GM12891 (cell line): ENCODE results near the gene DDA1.

ENCODE experiments used
- POLR2A ChIP-seq: IDR thresholded peaks from 2 replicates; pipeline ENCODE4 v1.6.1; 2011; ENCODE audit warnings: low read depth, low read length, control low read depth
- POLR2AphosphoS5 ChIP-seq: IDR thresholded peaks from 2 replicates; pipeline ENCODE4 v1.6.1; 2011; ENCODE audit warnings: low read depth, low read length, control low read depth

DNA sequence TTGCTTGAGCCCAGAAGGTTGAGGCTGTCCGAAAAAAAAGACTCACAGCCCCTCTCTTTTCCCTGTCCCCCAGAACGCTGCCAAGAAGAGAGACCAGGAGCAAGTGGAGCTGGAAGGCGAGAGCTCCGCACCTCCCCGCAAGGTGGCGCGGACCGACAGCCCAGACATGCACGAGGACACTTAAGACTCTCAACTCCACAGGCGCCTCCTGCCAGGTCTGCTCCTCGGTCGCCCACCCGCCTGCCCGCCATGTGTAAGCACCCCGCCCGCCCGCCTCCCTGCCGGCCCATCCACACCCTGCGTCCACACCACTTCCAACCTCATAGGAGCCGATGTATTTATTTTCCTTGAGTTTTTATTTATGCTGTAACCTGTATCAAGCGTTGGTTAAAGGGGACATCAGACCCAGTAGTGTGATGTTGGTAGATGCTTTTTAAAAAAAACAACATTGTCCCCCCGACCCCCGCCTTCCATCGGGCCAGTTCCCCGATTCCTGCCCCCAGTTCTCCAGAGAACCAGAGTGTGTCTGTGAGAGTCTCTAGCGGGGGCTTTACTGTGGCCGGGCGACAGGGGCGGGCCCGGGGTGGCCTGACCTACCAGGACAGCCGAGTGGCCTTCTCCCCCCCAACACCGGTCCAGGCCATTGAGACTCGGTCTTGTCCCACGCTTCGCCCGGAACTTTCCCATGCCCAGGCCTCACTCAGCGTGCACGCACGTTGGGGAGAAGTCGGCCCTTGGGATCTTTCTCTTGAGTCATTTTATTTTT is 10.3 kb downstream of the DDA1 start:
- no peak for TF ChIP-seq POLR2AphosphoS5
- TF ChIP-seq POLR2A = no peak
